Measurements from ENCODE around the gene GPR148. TPM values are rescaled to one million over a fixed set of nuclear protein-coding genes. Genes with fewer than 3 reads are reported as not detected.

Gene GPR148
- total RNA-seq, 1 experiment from 2014 or later, result not detected

- ChIA-PET CTCF (no interaction called here), POLR2A (ENCODE audit: low non-redundant PET) (no interaction called here)
- intact Hi-C loops (cut with micrococcal nuclease; ENCODE audit: unreplicated experiment), result no loop called here
- Histone ChIP-seq H3K27me3 (replicated peaks; ENCODE audit: insufficient read depth, low read depth, low read length, poor library complexity) (peaks cover 64% of the 10 kb centered on the region), H3K4me1 (ENCODE audit: insufficient read depth, low read length, poor library complexity, severe bottlenecking) (no peaks in the 10 kb centered on the region), H3K36me3 (ENCODE audit: insufficient read depth, low read length, poor library complexity, severe bottlenecking) (no peaks in the 10 kb centered on the region), H3K9me3 (ENCODE audit: low read depth, low read length, poor library complexity, severe bottlenecking) (no peaks in the 10 kb centered on the region), H3K27ac (ENCODE audit: low read depth, low read length, poor library complexity, severe bottlenecking) (no peak overlapping the region), H3K4me3 (ENCODE audit: low read depth, low read length, poor library complexity, severe bottlenecking) (no peak overlapping the region)
- no peak for DNase-seq (ENCODE audit: low spot score)
- TF ChIP-seq EZH2 (IDR thresholded peaks at IDR 0.05; ENCODE audit: borderline replicate concordance, low read depth, low read length, poor library complexity, severe bottlenecking) (no peak), CTCF (conservative IDR thresholded peaks at IDR 0.05; ENCODE audit: low read depth, low read length) (no peak)
- no TSS peak for BruUV-seq (replicated peaks)
Measured at GRCh38 chr2:130744287-130745117, 15.6 kb downstream of the GPR148 start.

GRCh38 chr2:130749078-130749477 is 20.2 kb downstream of the GPR148 start:
- H3K27ac ChIP-seq (ENCODE audit: low read depth, low read length, poor library complexity, severe bottlenecking), result no peak overlapping the region
- CTCF ChIA-PET, result interaction anchor here (0.6 kb wide), 1 partner anchor 111 kb away, joined by 10 read pairs; no protein-coding TSS in a partner anchor
- TF ChIP-seq EZH2 (IDR thresholded peaks at IDR 0.05; ENCODE audit: borderline replicate concordance, low read depth, low read length, poor library complexity, severe bottlenecking) (no peak), CTCF (conservative IDR thresholded peaks at IDR 0.05; ENCODE audit: low read depth, low read length) (no peak)
- BruUV-seq (replicated peaks), result no TSS peak
- DNase-seq (ENCODE audit: low spot score), result no peak
- H3K4me3 ChIP-seq (ENCODE audit: low read depth, low read length, poor library complexity, severe bottlenecking), result no peak overlapping the region
- H3K36me3 ChIP-seq (ENCODE audit: insufficient read depth, low read length, poor library complexity, severe bottlenecking), result no peaks in the 10 kb centered on the region
- POLR2A ChIA-PET (ENCODE audit: low non-redundant PET), result no interaction called here
- intact Hi-C loops (cut with micrococcal nuclease; ENCODE audit: unreplicated experiment), result no loop called here
- H3K27me3 ChIP-seq (replicated peaks; ENCODE audit: insufficient read depth, low read depth, low read length, poor library complexity), result peaks cover 47% of the 10 kb centered on the region
- H3K9me3 ChIP-seq (ENCODE audit: low read depth, low read length, poor library complexity, severe bottlenecking), result no peaks in the 10 kb centered on the region
- H3K4me1 ChIP-seq (ENCODE audit: insufficient read depth, low read length, poor library complexity, severe bottlenecking), result no peaks in the 10 kb centered on the region

GRCh38 chr2:130749641-130750040 is 20.8 kb downstream of the GPR148 start:
- no peak overlapping the region for H3K27ac ChIP-seq (ENCODE audit: low read depth, low read length, poor library complexity, severe bottlenecking)
- ChIA-PET CTCF (interaction anchor here (0.6 kb wide), 1 partner anchor 111 kb away, joined by 10 read pairs; no protein-coding TSS in a partner anchor), POLR2A (ENCODE audit: low non-redundant PET) (no interaction called here)
- H3K9me3 ChIP-seq (ENCODE audit: low read depth, low read length, poor library complexity, severe bottlenecking), result no peaks in the 10 kb centered on the region
- no peaks in the 10 kb centered on the region for H3K4me1 ChIP-seq (ENCODE audit: insufficient read depth, low read length, poor library complexity, severe bottlenecking)
- no peak for DNase-seq (ENCODE audit: low spot score)
- no peaks in the 10 kb centered on the region for H3K36me3 ChIP-seq (ENCODE audit: insufficient read depth, low read length, poor library complexity, severe bottlenecking)
- no peak for TF ChIP-seq EZH2 (IDR thresholded peaks at IDR 0.05; ENCODE audit: borderline replicate concordance, low read depth, low read length, poor library complexity, severe bottlenecking)
- TF ChIP-seq CTCF (conservative IDR thresholded peaks at IDR 0.05; ENCODE audit: low read depth, low read length), result no peak
- peaks cover 48% of the 10 kb centered on the region for H3K27me3 ChIP-seq (replicated peaks; ENCODE audit: insufficient read depth, low read depth, low read length, poor library complexity)
- no peak overlapping the region for H3K4me3 ChIP-seq (ENCODE audit: low read depth, low read length, poor library complexity, severe bottlenecking)
- intact Hi-C loops (cut with micrococcal nuclease; ENCODE audit: unreplicated experiment), result no loop called here
- BruUV-seq (replicated peaks), result no TSS peak
